Renal pelvis (tissue), 4 donors: Measurements from ENCODE around the gene LAMC3. TPM values are rescaled to one million over a fixed set of nuclear protein-coding genes. Genes with fewer than 3 reads are reported as not detected.

Experiments used
- DNase-seq: peaks from one replicate; pipeline ENCODE4 v3.0.0-alpha.2; 2013
- polyA plus RNA-seq, 3 donors: library from polyadenylated mRNA; unstranded; fragments of 120-200 nt; gene quantifications; one replicate each; pipeline ENCODE4 v1.2.1, GENCODE V29; 2013; ENCODE audit not compliant: insufficient read length in 3 of 3

The LAMC3 gene
- polyA plus RNA-seq, 3 donors, result 30.8 to 41.4 (median 35.6) TPM

- DNase-seq, result no peak
Observed at GRCh38 chr9:131072871-131073237, 63.9 kb downstream of the LAMC3 start.

- no peak for DNase-seq
Observed at GRCh38 chr9:131076347-131077195, 67.6 kb downstream of the LAMC3 start.

- no peak for DNase-seq
Observed at GRCh38 chr9:131078427-131079366, 69.7 kb downstream of the LAMC3 start.

DNA sequence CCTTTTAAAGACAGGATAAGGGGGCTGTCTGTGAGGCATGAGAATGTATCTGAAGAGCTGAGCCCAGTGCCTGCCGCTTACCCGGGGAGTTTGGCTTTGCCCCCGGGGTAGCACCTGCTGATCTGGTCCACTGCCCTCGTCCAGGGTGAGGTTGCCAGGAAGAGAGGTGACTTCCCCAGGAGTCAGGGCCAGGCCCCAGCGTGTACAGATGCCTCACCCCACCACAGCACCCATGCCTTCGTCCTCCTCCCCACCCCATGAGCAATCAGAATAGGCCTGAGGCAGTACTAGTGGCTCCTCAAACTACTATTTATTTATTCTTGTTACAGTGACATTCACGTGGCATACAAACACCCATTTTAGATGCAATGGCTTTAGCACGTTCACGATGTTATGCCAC lies 71.6 kb downstream of the LAMC3 start:
- no peak for DNase-seq

DNA sequence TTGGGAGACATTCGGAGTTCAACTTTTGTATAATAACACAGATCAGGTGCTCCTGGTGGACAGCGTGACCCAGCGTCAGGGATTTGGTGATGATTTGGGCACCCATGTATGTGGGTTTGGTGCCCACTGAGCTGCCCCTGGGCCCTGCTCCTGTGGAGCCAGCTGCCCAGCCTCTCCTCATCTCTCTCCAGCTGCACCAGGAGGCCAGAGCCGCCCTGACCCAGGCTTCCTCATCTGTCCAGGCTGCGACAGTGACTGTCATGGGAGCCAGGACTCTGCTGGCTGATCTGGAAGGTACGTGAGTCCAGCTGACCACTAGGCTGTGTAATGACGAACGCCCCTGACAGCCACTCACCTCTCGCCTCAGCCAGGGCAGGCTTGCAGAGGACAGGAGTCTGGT lies 72.9 kb downstream of the LAMC3 start:
- DNase-seq, result no peak

DNA sequence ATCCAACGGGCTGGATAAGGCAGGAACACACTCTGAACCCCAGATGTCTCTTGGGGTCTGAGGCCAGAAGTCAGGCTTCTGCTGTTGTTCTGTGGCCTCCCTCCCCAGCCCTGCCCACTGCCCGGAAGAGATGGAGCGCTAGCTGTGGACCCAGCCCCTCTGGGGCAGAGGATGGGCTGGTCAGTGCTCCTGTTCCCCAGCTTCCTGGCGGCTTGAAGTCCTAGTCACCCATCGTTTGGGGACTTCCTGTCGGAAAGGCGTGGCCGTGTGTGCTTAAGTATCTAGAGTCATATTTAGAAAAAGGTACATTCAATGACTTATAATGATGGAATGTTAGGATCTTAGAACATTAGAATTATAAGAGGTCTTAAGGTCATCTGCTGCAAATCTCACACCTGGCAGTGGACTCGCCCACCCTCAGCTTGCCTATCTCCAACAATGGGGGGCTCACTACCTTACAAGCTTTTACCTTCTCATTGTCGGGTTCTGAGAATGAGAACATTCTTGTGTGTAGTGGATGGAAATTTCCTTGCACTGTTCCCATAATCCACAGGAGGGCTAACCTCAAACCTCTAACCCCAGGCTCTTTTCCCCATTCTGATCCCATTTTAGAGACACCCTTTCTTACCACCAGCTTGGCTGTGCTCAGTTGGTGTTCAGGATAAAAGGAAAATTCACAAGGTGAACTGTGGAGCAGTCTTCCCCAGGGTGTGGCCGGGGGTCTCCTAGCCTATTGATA lies 74.0 kb downstream of the LAMC3 start:
- no peak for DNase-seq

GRCh38 chr9:131084661-131085369 lies 75.8 kb downstream of the LAMC3 start:
- DNase-seq, result no peak

DNA sequence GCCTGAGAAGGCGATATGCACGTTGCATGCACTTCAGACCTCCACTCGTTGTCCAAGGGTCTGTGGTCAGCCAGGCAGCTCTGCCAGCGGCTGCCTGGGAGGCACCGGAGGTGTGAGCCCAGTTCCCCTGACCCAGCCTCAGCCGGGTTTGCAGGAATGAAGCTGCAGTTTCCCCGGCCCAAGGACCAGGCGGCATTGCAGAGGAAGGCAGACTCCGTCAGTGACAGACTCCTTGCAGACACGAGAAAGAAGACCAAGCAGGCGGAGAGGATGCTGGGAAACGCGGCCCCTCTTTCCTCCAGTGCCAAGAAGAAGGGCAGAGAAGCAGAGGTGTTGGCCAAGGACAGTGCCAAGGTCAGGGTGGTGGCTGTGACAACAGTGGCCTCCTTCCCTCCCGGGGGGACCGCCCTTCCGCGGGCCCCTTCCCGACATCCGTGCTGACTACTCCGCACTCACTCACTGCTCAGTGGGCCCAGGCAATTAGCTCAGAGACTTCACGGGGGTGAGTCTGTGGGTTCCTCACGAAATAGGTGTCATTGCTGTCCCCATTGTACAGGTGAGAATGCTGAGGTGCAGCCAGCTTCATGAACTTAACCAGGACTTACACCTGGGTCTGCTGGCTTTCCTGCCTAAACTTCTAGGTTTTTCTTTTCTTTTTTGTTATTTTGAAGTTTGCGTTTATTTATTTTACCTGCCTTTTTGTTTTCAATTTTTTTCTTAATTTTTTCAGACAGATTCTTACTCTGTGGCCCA lies 76.6 kb downstream of the LAMC3 start:
- no peak for DNase-seq

DNA sequence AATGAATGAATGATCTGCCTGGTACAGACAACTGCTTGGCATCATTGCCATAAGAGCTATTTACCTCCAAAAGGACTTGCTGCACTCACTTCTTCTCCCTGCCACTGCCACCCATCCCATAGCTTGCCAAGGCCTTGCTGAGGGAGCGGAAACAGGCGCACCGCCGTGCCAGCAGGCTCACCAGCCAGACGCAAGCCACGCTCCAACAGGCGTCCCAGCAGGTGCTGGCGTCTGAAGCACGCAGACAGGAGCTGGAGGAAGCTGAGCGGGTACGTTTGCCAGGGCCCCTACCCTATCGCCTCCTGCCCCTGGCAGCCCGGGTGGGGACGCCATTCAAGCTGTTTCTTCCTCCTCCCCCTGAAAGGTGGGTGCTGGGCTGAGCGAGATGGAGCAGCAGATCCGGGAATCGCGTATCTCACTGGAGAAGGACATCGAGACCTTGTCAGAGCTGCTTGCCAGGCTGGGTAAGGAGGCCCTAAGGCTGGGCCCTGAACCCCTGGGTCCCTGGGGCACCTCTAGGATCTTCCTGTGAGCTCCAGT lies 78.5 kb downstream of the LAMC3 start:
- no peak for DNase-seq

DNA sequence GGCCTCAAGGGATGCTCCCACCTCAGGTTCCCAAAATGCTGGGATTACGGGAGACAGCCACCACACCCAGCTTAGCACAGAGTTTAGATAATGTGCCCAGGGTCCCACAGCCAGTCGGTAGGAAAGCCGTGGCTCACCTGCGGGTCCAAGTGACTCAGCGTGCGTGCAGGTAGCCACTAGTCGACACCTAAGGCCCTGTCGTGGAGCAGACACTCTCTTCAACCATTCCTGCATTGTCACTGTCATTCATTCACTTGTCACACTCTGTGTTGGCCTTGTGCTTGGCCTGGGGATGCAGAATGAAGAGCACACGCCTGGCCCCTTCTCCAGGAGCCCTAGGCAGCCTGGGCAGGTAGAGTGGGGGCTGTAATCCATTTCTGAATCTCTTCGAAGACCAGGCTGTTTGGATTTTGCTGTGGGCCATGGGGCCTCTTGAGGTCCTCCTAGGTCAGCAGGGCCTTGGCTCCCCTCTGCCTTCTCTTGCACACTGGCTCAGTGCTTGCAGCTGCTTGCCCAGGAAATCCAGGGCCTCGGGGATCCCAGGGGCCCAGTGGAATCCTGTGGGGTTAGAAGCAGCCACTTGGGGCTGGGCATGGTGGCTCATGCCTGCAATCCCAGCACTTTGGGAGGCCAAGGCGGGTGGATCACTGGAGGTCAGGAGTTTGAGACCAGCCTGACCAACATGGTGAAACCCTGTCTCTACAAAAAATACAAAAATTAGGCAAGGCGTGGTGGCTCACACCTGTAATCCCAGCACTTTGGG lies 81.2 kb downstream of the LAMC3 start:
- DNase-seq, result no peak

- no peak for DNase-seq
Observed at GRCh38 chr9:131091352-131091992, 82.5 kb downstream of the LAMC3 start.

- DNase-seq, result no peak
Observed at GRCh38 chr9:131092030-131092429, 83.1 kb downstream of the LAMC3 start.

- no peak for DNase-seq
Observed at GRCh38 chr9:131092548-131093440, 83.8 kb downstream of the LAMC3 start.

DNA sequence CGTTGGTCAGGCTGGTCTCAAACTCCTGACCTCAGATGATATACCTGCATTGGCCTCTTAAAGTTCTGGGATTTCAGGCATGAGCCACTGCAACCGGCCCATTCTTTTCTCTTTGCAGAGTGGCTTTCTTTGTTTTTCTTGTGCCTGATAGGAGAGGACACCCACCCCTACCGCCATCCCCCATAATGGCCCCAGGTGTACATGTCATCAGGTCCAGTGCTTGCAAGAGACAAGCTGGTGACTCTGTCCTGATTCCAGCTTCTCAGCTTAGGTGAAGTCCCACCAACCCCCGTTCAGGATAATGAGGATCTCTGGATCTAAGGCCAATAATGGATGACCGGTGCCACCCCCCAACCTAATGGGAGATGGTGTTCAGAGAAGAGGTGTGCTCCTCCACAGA lies 85.0 kb downstream of the LAMC3 start:
- DNase-seq, result no peak

DNA sequence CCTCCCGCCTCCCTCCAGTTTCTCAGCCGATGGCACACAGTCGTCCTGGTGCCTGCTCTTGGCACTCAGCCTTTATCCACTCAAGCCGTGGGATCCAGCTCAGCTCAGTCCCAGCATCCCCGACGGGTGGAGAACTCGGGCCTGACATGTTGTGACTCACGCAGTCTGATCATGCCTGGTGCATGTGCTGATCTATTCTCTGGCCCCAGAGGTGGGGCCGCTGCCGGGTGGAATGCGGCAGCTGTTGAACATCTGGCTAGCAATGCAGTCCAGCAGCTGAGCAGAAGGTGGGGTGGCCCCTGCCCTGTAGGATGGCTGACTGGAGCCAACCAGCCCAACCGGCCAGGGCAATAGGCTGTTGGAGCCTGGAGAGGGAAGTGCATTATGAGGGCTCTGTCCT lies 85.6 kb downstream of the LAMC3 start:
- no peak for DNase-seq

- DNase-seq, result no peak
Observed at GRCh38 chr9:131095666-131096268, 86.8 kb downstream of the LAMC3 start.

DNA sequence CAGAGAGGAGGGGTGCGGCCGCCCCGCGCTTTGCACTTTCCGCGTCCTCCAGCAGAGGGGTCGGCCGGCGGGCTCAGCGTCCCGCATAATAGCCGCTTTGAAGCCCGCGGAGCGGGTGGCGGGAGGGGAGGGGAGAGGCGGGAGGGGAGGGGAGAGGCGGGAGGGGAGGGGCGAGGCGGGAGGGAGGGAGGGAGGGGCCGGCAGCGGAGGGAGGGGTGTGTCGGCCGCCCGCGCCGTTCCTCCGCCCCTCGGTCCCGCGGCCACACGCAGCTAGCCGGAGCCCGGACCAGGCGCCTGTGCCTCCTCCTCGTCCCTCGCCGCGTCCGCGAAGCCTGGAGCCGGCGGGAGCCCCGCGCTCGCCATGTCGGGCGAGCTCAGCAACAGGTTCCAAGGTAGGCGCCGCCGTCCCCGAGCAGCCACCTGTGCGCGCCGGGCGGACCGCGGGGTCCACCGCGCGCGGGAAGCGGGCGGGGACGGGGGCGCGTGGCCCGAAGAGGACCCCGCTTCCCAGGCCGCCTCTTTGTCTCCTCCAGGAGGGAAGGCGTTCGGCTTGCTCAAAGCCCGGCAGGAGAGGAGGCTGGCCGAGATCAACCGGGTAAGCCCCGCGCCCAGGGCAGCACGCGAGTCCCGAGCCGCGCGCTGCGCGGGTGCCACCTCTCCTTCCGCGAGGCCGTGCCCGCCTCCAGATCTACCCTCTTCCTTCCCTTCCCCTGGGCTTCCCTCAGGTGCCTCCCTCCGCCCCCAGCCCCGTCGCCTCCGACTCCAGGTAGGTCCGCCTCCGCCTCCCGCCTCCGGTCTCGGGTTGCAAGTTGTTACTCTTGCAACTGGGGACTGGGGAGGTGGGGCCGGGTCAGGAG lies 87.5 kb downstream of the LAMC3 start, which contains the start of gene AIF1L:
TSS of gene AIF1L (plus strand) at position 263 of the 857 bp plus-strand sequence. CDS start at position 362, 99 bp downstream.
- DNase-seq, result peak; percentile 81
